Epithelial cell of proximal tubule (primary cell): ENCODE data around the gene ANXA2R. TPM values are rescaled to one million over a fixed set of nuclear protein-coding genes. Genes with fewer than 3 reads are reported as not detected.

Source experiments
- DNase-seq: peaks from one replicate; pipeline ENCODE4 v3.0.0-alpha.2; 2011; ENCODE audit warnings: low read depth
- H3K4me3 ChIP-seq: 2 replicates; pipeline ENCODE4 v1.5.1; 2011; ENCODE audit warnings: low read depth, mild to moderate bottlenecking, low read length
- total RNA-seq: library from RNA; depleted of rRNA; stranded (reverse); fragments of >200 nt; gene quantifications from 2 replicates; pipeline ENCODE4 v1.2.3, GENCODE V29; 2015
- TF ChIP-seq, protein P1 (sequence below): conservative IDR thresholded peaks from 2 replicates; pipeline ENCODE4 v1.5.1; 2012; ENCODE audit warnings: low read depth, mild to moderate bottlenecking, low read length

ANXA2R gene
- total RNA-seq, 1 donor from 2014 or later = 0.35 TPM

DNA sequence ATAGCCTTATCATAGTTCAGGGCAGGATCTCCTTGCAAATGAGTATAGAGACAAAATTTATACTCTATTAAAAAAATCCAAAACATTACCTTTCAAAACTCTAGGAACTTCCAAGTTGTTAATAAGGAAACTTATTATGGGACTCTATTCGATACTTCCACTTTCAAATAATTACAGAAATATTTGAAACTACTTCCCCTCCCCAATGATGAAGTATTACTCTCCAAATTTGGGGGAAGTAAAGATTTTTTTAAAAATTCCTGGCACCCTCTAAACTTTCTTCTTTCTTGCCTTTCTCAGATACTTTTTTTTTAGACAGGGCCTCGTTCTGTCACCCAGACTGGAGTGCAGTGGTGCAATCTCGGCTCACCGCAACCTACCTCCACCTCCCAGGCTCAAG is 35.1 kb downstream of the ANXA2R start:
- TF ChIP-seq, protein P1, sequence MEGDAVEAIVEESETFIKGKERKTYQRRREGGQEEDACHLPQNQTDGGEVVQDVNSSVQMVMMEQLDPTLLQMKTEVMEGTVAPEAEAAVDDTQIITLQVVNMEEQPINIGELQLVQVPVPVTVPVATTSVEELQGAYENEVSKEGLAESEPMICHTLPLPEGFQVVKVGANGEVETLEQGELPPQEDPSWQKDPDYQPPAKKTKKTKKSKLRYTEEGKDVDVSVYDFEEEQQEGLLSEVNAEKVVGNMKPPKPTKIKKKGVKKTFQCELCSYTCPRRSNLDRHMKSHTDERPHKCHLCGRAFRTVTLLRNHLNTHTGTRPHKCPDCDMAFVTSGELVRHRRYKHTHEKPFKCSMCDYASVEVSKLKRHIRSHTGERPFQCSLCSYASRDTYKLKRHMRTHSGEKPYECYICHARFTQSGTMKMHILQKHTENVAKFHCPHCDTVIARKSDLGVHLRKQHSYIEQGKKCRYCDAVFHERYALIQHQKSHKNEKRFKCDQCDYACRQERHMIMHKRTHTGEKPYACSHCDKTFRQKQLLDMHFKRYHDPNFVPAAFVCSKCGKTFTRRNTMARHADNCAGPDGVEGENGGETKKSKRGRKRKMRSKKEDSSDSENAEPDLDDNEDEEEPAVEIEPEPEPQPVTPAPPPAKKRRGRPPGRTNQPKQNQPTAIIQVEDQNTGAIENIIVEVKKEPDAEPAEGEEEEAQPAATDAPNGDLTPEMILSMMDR = no peak
- no peak overlapping the region for H3K4me3 ChIP-seq

DNA sequence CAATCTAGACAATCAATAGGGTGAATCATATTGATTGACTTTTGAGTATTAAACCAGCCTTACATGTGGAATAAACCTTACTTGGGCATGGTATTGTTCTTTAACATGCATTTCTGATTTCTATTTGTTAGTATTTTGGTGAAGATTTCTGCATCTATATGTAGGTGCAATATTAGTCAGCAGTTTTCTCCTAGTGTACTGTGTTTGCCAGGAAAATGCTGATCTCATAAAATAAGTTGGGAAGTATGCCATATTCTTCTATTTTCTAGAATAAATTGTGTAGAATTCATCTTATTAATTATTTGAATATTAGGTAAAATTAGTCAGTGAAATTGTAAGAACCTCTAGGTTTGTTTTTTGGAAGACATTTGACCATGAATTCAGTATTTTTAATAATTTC is 38.4 kb downstream of the ANXA2R start:
- H3K4me3 ChIP-seq = no peak overlapping the region
- TF ChIP-seq, protein P1 = no peak
- DNase-seq = no peak

More for the DNA sequence above, 35.1 kb downstream of the ANXA2R start:
- DNase-seq = no peak

DNA sequence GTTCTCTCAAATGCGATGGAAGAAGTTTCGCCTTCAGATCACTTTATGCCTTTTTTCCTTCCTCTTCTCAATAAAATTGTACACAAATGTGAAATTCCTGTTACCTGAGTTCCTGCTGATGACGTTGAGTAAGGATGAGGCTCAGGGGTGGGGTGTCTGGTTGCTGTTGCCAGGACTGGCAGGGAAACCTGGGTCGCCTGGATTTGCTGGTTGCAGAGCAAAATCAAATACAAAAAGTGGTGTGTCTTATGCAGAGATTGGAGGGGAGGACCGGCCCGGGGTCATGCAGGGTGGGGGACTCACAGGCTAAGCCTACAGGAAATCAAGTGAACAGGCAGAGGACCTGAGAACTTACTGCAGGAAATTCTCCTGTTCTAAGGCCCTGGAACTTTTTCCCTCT is 39.2 kb downstream of the ANXA2R start:
- peak overlapping the region; percentile 51 for H3K4me3 ChIP-seq
- TF ChIP-seq, protein P1 = no peak
- no peak for DNase-seq

DNA sequence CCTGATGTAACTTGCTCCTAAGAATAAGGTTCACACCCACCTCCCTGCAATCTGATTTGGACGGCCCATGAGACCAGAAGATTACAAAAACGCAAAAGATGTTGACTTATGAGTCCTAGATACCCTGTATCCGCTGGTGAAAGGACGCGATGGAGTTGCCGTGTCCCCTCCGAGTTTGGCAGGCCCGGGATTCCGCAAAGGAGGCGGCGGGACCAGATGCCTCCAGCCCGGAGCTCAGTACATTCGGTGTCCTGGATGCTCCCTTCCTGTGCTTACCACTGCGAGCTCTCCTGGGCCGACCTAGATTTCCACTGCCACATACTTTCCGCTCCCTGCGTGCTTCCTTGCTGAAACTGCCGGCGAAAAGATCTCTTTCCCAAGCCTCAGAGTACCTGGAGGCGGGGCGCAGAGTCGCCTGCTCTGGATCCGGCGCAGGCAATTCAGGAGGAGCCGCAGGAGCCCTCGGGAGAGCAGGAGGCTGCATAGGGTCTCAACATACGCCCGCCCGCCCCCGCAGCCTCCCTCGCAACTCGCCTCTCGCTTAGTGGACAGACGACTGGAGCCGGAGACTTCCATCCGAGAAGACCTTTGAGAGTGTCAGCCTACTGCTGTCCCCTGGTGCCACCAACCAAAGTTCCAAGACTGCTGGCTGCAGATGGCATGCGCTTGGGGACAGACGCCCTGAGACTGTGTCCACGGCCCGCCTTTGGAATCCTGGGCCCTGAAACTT is 39.8 kb downstream of the ANXA2R start:
- peak overlapping the region; percentile 51 for H3K4me3 ChIP-seq
- TF ChIP-seq, protein P1 = no peak
- no peak for DNase-seq

DNA sequence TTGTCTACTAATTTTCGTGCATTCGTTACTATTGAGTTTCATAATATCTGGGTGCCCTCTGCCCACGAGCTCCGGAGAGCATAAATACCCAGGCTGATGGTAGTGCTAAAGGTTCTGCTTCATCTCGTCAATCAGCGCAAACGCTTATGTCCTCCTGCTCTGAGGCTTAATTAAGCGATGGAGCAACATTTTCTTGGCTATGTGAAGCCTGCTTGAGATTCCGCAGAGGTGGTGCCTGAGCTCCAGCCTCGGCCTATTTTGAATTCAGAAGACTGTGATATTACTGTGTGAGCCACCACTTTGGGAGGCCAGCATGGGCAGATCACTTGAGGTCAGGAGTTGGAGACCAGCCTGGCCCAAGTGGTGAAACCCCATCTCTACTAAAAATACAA is 44.8 kb downstream of the ANXA2R start:
- no peak for DNase-seq
- peak overlapping the region; percentile 65 for H3K4me3 ChIP-seq
- TF ChIP-seq, protein P1 = no peak

DNA sequence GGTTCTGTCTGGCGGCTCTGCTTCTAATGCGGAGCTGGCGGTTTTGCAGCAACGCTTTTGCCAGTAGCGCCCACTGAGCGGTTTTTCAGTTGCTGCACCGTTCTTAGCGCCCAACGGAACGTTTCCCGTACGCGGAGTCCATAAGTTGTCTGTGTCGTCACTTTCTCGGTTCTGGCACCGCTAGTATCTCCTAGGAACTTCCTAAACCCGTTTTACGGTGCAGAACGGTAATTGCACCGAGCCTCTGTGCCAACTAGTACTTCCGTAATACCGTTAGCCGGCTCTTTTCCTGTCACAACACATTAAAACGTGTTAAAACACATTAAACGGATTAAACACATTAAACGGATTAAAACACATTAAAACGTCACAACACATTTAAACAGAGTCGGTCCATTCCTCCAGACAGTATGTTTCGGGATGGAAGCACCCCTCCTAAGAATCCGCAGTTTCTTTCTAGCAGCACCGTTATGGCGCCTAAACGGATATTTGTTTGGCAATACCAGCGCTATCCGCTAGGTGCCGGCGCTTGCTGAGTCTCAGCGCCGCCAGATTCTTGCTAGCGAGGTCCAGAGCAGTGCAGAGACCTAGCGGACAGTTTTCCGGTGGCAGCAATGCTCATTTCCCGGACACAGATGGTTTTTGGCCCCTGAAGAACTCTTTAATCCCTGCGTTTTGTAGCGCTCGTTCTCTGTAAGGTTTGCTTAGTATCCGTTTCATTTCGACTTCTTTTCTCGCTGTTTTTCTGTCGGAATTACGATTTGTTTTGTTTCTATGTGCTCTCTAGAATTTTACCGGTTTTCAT is 45.4 kb downstream of the ANXA2R start:
- TF ChIP-seq, protein P1 = peak; percentile 73
- DNase-seq = no peak
- H3K4me3 ChIP-seq = peak overlapping the region; percentile 65
